ENCODE results near the gene CFAP119.

Gene CFAP119

GRCh38 chr16:30771726-30772125 lies 9.9 kb upstream of the CFAP119 start:
- H3K27me3 ChIP-seq (ENCODE audit: insufficient read depth, poor library complexity, severe bottlenecking), result no peaks in the 10 kb centered on the region
- H3K4me3 ChIP-seq (ENCODE audit: severe bottlenecking), result no peak overlapping the region
- peaks cover 5% of the 10 kb centered on the region for H3K4me1 ChIP-seq (ENCODE audit: insufficient read depth, poor library complexity, severe bottlenecking)
- H3K9me3 ChIP-seq (ENCODE audit: severe bottlenecking), result no peaks in the 10 kb centered on the region
- no peak overlapping the region for H3K27ac ChIP-seq (ENCODE audit: poor library complexity, severe bottlenecking)
- peaks cover 57% of the 10 kb centered on the region for H3K36me3 ChIP-seq (ENCODE audit: low read depth)
- no peak for ATAC-seq (ENCODE audit: low read depth)
- DNase-seq (ENCODE audit: low spot score), result peak; percentile 44
- no peak for TF ChIP-seq CTCF (IDR thresholded peaks at IDR 0.05; ENCODE audit: poor library complexity, severe bottlenecking)

GRCh38 chr16:30769379-30770089 lies 7.7 kb upstream of the CFAP119 start:
- no peaks in the 10 kb centered on the region for H3K9me3 ChIP-seq (ENCODE audit: severe bottlenecking)

GRCh38 chr16:30768583-30769181 lies 6.8 kb upstream of the CFAP119 start:
- no peak for ATAC-seq (ENCODE audit: low read depth)
- Histone ChIP-seq H3K9me3 (ENCODE audit: severe bottlenecking) (no peaks in the 10 kb centered on the region), H3K27ac (ENCODE audit: poor library complexity, severe bottlenecking) (no peak overlapping the region), H3K4me3 (ENCODE audit: severe bottlenecking) (no peak overlapping the region), H3K4me1 (ENCODE audit: insufficient read depth, poor library complexity, severe bottlenecking) (peaks cover 2% of the 10 kb centered on the region), H3K27me3 (ENCODE audit: insufficient read depth, poor library complexity, severe bottlenecking) (no peaks in the 10 kb centered on the region), H3K36me3 (ENCODE audit: low read depth) (peaks cover 87% of the 10 kb centered on the region)
- no peak for TF ChIP-seq CTCF (IDR thresholded peaks at IDR 0.05; ENCODE audit: poor library complexity, severe bottlenecking)
- DNase-seq (ENCODE audit: low spot score), result peak; percentile 46

More at GRCh38 chr16:30769379-30770089, 7.7 kb upstream of the CFAP119 start:
- Histone ChIP-seq H3K4me1 (ENCODE audit: insufficient read depth, poor library complexity, severe bottlenecking) (no peaks in the 10 kb centered on the region), H3K4me3 (ENCODE audit: severe bottlenecking) (no peak overlapping the region), H3K27ac (ENCODE audit: poor library complexity, severe bottlenecking) (no peak overlapping the region), H3K27me3 (ENCODE audit: insufficient read depth, poor library complexity, severe bottlenecking) (no peaks in the 10 kb centered on the region), H3K36me3 (ENCODE audit: low read depth) (peaks cover 79% of the 10 kb centered on the region)
- peak; percentile 48 for DNase-seq (ENCODE audit: low spot score)
- no peak for TF ChIP-seq CTCF (IDR thresholded peaks at IDR 0.05; ENCODE audit: poor library complexity, severe bottlenecking)
- ATAC-seq (ENCODE audit: low read depth), result no peak

GRCh38 chr16:30767767-30768465 lies 6.1 kb upstream of the CFAP119 start:
- H3K27me3 ChIP-seq (ENCODE audit: insufficient read depth, poor library complexity, severe bottlenecking), result no peaks in the 10 kb centered on the region
- H3K4me1 ChIP-seq (ENCODE audit: insufficient read depth, poor library complexity, severe bottlenecking), result peaks cover 9% of the 10 kb centered on the region
- H3K36me3 ChIP-seq (ENCODE audit: low read depth), result peaks cover 95% of the 10 kb centered on the region
- H3K27ac ChIP-seq (ENCODE audit: poor library complexity, severe bottlenecking), result no peak overlapping the region
- no peaks in the 10 kb centered on the region for H3K9me3 ChIP-seq (ENCODE audit: severe bottlenecking)
- no peak for ATAC-seq (ENCODE audit: low read depth)
- TF ChIP-seq CTCF (IDR thresholded peaks at IDR 0.05; ENCODE audit: poor library complexity, severe bottlenecking), result no peak
- no peak overlapping the region for H3K4me3 ChIP-seq (ENCODE audit: severe bottlenecking)
- peak; percentile 19 for DNase-seq (ENCODE audit: low spot score)
